ENCODE measurements around the gene NSFL1C.
"Not testable (repeated sequence)": the region's sequence is repeated elsewhere in the genome, so short reads cannot be mapped to it uniquely, and the experiment has no call there.

The NSFL1C gene

DNA sequence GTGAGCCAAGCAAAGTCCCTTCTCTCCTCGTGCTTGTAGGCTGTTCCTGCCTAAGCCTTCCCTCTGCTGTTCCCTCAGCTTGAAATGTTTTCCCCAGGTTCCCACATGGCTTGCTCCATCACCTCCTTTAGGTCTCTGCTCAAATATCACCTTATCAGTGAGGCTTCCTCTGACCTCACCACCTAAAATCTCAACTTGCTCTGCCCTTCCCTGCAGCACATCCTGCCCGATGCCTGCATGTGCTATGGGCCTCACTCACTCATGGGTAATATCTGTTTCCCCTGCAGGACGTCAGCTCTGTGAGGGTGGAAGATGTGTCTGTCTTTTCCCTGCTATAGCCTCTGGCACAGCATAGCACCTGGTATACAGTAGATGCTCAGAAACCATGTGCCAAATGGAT is 43.9 kb downstream of the NSFL1C start:
- no peak for FAIRE-seq

DNA sequence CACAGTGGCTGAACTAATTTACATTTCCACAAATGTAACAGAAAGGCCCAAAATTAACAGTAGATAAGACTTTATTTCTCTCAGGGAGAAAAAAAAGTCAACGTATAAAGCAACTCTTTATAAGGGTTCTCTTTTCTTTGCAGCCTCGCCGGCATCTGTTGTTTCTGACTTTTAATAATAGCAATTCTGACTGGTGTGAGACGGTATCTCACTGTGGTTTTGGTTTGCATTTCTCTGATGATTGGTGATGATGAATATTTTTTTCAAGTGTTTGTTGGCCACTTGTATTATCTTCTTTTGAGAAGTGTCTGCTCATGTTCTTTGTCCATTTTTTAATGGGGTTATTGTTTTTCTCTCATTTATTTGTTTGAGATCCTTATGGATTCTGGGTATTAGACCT is 46.6 kb downstream of the NSFL1C start:
- no peak for FAIRE-seq

DNA sequence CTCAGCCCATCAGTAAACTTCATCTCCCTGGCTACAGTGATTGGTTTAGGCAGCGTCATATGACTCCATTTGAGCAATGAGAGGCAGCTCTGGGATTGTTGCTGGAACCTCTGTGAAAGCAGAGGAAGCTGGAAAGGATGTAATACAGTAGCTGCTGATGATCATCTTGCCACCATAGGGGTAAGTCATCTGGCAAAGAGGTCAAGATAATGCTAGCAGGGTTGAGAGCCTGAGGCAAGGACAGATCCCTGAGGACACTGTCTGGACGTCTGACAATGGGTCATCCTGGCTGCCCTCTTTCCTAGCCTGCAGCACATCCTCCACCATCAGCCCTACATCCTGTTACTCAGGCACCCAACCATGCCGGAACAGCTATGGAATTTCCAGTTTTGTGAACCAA is 48.3 kb downstream of the NSFL1C start:
- FAIRE-seq: no peak

DNA sequence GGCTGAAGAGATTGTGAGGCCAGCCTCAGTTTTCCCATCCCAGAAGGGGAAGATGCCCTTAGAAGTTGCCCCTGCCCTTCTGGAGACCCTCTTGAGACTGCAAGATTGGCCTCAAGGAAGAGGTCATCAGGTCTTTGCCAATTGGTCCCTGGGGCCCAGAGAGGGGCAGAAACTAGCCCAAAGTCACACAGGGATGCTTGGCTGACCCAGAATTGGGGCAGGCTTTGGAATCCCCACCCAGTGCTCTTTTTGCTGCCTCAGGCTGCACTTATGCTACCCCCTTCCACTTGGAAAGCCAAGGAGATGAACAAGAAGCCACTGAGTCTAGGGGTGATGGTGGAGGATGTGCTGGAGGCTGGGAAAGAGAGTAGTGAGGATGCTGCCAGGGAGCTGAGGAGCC is 48.9 kb downstream of the NSFL1C start:
- no peak for FAIRE-seq

DNA sequence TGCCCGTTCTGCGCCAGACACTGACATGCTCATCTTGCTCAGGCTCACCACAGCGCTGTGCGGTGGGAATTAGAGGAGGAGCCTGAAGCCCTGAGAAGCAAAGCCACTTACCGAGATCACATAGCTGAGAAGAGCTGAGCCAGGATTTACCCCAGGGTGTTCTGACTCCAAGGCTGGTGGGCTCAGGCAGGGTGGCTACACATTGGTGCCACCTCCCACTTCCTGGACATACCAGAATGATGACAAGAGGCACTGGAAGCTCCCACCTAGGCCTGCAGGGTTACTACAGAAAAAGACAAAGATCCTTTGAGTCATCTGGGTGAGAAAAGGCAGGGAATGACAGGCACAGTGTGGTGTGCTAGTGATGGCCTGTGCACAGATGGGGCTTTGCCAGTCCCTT is 49.4 kb downstream of the NSFL1C start:
- no peak for FAIRE-seq

DNA sequence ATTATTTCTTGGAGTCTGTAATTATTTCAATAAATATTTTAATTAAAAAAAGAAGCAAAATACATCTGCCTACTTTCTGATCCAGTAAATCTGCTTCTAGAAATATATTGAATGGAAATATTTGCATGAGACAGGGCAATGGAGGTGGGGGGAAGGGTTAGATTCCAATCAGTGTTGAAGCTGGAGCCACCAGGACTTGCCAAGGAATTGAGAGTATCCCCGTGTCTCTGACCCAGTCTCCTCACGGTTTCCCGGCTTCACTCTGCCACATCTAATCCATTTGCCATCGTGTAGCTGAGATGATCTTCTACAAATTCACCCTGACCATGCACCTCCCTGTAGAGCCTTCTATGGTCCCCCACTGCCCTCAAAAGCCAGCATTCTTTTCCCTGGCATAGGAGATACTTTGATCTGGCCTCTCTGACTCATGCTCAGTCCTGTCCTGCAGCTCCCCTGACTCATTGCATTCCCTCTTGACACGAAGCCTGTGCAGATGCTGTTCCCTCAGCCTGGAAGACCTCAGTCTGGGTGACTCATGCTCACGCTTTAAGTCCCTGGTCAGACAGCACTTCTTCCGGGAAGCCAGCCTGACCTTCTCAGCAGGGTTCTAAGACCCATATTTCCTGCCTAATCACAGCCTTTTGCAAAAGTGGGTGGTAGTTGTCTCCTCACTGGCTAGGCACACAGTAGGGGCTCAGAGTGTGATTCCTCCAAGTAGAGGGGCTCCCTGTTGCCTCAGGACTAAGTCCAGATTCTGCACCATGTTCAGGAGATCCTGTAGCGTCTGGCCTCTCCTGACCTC is 50.8 kb downstream of the NSFL1C start:
- no peak for FAIRE-seq

DNA sequence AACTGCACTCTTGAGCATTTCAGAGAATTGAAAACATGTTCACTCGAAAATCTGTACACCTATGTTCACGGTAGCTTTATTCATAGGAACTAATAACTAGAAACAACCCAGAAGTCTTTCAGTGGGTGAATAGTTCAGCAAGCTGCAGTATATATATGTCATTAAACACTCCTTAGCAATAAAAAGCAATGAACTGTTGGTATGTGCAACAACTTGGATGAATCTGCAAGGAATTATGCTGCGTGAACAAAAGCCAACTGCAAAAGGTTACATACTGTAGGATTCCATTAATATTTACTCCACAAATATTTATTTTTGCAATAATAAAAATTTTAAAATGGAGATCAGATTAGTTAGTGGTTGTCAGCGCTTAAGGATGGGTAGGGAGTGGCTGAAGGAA is 51.7 kb downstream of the NSFL1C start:
- no peak for FAIRE-seq

DNA sequence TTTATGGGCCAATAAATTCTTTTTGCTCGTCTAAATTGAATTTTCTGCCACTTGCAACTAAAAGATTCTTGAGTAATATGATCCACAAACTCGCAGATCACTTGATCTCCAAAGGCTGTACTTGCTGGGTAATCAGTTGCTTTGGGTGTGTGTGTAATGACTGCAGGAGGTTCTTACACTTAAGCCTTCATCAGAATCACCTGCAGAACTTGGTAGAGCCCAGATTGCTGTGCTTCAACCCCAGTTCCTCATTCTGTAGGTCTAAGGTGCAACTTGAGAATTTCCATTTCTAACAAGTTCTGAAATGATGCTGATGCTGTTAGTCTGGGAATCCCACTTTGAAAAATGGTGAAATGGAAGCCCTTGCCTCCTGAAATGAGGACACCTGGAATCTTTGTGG is 60.8 kb downstream of the NSFL1C start:
- no peak for FAIRE-seq

DNA sequence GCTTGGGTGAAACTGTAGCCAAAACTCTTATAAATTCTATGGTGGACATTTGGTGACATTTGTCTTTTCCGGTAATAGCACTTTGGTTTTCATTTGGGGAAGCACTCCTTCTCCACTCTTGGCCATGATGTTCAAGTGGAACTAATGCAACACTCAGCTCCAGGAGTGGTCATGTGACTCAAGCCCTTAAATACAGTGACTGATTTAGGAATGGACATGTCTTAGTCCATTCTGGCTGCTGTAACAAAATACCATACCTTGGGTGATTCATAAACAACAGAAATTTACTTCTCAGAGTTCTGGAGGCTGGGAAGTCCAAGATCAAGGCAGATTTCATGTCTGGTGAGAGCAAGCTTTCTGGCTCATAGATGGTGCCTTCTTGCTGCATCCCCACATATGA is 63.0 kb downstream of the NSFL1C start:
- no peak for FAIRE-seq

DNA sequence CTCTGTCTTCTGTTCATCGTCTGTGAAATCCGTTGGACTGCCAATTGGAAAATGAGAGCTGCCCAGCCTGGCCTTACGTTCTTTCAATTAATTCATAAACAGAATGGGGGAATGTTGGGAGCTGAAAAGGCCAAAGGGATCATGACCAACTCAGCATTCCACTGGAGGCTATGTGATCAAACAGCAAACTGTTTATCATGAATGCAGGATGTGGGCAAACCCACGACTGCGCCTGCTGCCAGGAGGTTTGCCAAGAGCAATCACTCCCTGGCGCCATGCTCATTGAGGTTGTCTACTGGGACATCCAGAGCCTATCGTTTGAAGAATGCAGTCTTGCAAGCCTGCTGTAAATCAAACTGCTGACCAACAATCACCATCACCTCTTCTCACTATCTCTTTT is 64.5 kb downstream of the NSFL1C start:
- FAIRE-seq: no peak

DNA sequence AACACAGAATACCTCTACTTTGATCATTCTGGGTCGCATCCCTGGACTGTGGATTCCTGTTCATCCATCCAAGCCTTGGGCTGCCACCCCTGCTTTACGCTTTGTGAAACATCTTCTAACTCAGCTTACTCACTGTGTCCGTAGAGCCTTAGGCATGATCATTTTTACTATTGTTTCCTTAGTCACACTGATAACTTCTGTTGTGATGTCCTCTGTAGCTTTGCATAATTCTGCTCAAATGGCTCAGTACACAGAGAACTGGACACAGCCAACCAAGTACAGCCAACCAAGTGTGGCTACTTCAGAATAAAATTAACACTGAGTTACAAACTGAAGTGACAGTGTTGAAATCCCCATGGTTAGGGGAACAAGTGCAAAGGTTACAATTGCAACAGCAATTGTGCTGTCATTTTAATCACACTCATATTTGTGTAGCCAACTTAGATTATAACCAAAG is 65.2 kb downstream of the NSFL1C start:
- no peak for FAIRE-seq

DNA sequence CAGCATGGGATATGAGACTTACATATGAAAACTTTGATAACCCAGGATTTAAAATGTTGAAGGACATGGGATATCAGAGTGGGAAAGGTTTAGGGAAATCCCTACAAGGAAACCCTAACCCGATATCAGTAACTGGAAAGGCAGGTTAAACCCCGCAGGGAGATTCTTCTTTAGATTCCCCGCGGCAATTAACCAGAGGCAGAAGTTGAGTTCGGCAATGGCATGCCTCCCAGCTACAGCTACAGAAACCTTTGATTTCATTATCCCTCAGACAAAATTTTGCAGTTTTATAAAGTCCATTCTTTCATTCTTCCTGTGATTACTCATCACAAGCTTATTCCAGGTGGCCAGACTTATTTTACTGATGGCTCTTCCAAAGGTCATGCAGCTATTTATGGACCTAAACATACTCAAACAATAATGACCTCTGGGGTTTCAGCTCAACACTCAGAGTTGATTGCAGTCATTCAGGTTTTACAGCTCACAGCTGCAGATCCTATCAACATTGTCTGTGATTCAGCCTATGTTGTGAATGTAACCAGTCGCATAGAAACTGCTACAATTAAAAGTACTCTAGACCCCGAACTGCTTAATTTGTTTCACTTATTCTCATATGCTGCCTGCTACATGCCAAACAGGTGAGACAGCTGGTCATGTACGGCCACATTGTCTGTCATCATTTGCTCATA is 66.8 kb downstream of the NSFL1C start:
- FAIRE-seq: not testable (repeated sequence)

DNA sequence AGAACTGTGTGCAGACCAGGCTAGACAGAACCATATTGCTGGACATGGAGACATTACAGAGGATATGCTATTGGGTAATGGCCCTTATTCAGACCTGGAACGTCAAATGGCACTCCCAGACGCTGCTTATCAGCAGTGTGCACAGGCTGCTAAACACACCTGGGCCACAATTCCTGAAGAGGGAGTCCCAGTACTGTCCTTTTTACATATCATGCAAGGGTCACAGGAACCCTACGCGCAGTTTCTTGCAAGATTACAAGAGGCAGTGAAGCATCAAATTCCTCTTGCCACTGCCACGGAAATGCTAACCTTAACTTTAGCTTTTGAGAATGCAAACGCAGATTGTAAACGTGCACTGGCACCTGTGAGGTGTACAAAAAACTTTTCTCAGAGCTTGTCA is 68.5 kb downstream of the NSFL1C start:
- FAIRE-seq: not testable (repeated sequence)

DNA sequence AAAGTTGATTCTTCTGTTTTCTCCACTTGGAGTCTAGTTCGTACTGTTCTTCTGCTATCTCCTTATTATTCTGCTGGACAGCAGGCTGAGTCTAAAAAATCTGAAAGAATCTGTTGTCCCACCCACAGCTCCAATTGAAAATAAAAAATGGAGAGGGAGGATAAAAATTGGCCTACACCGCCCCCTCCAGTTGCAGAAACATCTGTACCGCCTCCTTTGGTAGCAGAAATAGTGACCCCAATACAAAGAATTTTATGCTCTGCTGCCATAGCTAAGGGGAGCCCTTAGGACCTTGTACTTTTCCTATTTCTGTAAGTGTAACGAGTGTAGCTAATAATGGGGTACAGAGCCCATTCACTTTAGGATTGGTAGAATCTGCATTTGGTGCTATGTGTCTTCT is 68.9 kb downstream of the NSFL1C start:
- FAIRE-seq: no peak

DNA sequence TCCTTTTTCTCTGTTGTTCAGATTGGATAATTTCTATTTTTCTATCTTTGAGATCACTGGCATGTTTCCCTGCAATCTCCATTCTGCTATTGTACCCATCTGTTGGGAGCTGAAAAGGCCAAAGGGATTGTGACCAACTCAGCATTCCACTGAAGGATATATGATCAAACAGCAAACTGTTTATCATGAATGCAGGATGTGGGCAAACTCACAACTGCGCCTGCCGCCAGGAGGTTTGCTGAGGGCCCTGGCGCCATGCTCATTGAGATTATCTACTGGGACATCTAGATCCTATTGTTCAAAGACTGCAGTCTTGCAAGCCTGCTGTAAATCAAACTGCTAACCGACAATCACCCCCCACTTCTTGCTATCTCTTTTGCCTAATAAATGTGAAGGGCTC is 69.9 kb downstream of the NSFL1C start:
- FAIRE-seq: no peak

DNA sequence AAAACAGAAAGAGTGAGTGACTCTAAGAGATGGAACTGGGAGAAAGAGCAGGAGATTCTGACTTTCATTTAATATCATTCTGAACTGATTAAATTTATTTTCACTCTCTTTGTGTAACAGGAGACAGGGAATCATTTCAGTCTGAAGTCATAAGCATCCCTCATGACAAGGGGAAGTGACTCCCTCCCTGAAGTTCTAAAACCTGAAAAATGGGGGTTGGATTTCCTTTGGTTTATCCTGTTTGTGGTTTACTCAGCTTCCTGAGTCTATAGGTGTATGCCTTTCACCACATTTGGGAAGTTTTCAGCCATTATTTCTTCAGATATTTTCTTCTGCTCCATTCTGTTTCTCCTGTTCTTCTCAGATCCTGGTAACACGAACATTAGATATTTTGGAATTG is 70.4 kb downstream of the NSFL1C start:
- no peak for FAIRE-seq

DNA sequence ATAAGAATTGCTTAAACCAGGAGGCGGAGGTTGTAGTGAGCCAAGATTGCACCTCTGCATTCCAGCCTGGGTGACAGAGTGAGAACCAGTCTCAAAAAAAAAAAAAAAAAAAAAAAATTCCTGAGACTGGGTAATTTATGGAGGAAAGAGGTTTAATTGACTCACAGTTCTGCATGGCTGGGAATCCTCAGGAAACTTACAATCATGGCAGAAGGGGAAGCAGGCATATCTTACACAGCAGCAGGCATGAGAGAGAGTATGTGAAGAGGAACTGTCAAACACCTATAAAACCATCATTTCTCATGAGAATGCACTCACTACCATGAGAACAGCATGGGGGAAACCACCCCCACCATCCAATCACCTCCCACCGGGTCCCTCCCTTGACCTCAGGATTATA is 72.0 kb downstream of the NSFL1C start:
- no peak for FAIRE-seq

DNA sequence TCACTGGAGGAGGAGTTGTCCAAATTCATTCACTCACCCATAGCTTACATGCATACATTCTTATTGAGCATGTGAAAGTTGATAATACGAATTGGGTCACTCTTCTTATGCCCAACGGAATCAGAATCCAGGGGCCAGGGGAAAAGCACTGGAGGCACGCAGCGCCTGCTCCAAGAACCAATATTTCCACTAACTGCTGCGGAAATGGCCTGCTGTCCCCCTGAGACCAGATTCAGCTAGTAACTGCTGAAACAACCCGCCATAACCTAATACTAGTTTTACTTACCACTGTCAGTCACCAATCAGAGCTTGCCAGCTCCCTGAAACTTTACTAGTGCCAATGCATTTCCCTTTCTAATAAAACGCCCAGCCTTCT is 73.2 kb downstream of the NSFL1C start:
- no peak for FAIRE-seq

DNA sequence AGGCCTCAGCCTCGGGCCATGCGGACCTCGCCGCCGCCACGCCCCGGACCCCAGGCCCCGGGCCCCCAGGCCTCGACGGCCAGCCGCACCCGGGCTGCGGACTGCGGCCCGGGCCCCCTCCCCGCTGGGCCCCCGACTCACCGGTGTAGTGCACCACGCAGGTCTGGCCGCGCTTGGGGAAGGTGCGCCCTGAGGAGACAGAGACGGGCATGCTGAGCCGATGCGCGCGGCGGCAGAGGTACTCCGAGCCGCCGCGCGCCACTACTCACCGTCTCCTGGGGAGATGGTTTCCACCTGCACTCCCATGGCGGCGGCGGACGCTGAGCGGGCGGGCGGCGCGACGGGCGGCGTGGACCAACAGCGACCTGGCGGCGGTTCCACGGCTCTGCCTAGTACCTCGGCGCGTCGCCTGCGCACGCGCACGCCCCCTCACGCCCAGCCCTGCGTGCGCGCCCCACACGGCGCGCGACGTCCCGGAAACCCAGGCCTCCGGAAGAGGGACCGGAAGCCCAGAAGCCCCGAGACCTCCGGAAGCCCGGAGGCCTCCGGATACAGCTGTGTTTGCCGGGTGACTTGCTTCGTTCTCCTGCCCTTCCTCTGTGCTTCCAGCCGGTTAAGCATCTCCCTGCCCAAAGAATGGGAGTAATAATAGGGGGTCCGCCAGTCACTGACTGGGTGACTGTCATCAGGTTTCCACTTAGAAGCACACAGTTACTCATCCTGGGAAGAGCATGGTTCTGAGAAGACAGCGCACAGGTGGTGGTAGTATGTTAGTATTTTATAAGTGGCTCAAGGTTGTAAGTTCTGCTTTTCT is 73.7 kb downstream of the NSFL1C start, which contains the start of gene FKBP1A:
Gene FKBP1A, minus strand, starts transcription at position 362 of the 814 bp plus-strand sequence. Its CDS starts 56 bp downstream, at position 306.
- FAIRE-seq: no peak

DNA sequence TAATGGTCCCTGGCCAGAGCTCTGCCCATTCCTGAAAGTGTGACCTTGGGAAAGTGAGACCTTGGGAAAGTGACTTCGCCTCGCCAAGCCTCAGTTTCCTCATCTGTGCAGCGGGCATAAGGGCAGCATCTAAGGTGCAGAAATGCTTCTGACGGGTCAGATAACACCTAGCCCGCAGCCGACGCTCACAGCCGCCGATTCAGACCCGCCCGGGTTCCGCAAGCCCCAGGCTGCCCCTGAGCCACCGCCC is 74.3 kb downstream of the NSFL1C start:
- FAIRE-seq: no peak

Data from A204.1 (cell line).